ENCODE results near the gene TOMM70. TPM values are rescaled to one million over a fixed set of nuclear protein-coding genes. Genes with fewer than 3 reads are reported as not detected.

Gene TOMM70
- total and polyA plus RNA-seq, 2 of the 13 experiments (the other 11 are each of a cell fraction or from before 2014, with no cell fraction given), result 27.0 to 77.2 TPM

DNA sequence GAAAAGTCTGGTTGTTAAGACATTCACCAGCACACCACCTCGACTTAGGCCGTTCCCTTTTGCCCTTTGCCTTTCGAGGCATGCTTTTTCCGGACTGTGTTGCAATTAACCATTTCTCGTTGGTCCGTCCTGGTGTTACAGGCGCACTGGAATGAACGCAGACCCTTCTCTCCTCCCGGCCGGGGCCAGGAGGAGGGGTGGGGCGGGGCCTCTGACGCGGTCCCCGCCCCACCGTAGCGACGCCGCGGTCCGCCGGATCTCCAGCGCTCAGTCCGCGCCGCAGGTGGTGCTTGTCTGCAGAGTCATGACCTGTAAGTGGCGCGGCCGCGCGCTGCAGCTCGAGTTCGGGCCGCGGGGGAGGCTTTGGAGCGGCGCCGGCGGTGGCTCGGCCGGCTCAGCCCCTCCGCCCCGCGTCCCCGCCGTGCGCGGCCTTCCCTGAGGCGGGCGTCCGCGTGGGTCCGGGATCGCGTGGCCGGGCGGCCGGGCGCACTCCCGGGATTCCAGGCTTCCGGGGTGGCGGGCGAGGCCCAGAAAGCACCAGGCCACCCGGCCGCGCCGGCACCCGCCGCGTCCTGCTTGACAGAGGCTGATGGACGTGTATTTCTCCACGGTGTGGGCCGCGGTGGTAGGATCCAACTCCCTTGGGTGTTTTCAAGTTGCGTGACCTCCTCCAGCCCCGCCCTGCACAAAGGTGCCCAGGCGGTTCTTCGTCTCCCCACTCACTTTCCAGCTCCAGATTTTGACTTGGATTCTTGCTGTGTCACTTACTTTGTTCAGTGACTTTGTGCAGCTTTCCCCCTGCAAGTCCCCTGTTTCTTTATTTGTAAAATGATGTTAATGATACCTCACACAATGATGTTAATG is 66.2 kb downstream of the TOMM70 start, which contains the start of gene NIT2 (continued):
- TF ChIP-seq, protein P1, sequence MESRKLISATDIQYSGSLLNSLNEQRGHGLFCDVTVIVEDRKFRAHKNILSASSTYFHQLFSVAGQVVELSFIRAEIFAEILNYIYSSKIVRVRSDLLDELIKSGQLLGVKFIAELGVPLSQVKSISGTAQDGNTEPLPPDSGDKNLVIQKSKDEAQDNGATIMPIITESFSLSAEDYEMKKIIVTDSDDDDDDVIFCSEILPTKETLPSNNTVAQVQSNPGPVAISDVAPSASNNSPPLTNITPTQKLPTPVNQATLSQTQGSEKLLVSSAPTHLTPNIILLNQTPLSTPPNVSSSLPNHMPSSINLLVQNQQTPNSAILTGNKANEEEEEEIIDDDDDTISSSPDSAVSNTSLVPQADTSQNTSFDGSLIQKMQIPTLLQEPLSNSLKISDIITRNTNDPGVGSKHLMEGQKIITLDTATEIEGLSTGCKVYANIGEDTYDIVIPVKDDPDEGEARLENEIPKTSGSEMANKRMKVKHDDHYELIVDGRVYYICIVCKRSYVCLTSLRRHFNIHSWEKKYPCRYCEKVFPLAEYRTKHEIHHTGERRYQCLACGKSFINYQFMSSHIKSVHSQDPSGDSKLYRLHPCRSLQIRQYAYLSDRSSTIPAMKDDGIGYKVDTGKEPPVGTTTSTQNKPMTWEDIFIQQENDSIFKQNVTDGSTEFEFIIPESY (CRISPR knock-in tag; IDR thresholded peaks at IDR 0.05), result peak; percentile 26; the same call in 1 of the 2 replicates
- no peak for TF ChIP-seq ATF6 (CRISPR knock-in tag; conservative IDR thresholded peaks at IDR 0.05)
- peak; percentile 91; the same call in 1 of the 2 replicates for TF ChIP-seq CBX5 (CRISPR knock-in tag; IDR thresholded peaks at IDR 0.05; ENCODE audit: borderline replicate concordance)
- TF ChIP-seq, protein P2, sequence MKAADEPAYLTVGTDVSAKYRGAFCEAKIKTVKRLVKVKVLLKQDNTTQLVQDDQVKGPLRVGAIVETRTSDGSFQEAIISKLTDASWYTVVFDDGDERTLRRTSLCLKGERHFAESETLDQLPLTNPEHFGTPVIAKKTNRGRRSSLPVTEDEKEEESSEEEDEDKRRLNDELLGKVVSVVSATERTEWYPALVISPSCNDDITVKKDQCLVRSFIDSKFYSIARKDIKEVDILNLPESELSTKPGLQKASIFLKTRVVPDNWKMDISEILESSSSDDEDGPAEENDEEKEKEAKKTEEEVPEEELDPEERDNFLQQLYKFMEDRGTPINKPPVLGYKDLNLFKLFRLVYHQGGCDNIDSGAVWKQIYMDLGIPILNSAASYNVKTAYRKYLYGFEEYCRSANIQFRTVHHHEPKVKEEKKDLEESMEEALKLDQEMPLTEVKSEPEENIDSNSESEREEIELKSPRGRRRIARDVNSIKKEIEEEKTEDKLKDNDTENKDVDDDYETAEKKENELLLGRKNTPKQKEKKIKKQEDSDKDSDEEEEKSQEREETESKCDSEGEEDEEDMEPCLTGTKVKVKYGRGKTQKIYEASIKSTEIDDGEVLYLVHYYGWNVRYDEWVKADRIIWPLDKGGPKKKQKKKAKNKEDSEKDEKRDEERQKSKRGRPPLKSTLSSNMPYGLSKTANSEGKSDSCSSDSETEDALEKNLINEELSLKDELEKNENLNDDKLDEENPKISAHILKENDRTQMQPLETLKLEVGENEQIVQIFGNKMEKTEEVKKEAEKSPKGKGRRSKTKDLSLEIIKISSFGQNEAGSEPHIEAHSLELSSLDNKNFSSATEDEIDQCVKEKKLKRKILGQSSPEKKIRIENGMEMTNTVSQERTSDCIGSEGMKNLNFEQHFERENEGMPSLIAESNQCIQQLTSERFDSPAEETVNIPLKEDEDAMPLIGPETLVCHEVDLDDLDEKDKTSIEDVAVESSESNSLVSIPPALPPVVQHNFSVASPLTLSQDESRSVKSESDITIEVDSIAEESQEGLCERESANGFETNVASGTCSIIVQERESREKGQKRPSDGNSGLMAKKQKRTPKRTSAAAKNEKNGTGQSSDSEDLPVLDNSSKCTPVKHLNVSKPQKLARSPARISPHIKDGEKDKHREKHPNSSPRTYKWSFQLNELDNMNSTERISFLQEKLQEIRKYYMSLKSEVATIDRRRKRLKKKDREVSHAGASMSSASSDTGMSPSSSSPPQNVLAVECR (CRISPR knock-in tag; IDR thresholded peaks at IDR 0.05; ENCODE audit: borderline replicate concordance), result peak; percentile 63; the same call in 1 of the 2 replicates
- TF ChIP-seq FOXM1 (CRISPR knock-in tag; IDR thresholded peaks at IDR 0.05), result no peak
- TF ChIP-seq ZNF780A (CRISPR knock-in tag; IDR thresholded peaks at IDR 0.05), result no peak
- TF ChIP-seq, protein P3, sequence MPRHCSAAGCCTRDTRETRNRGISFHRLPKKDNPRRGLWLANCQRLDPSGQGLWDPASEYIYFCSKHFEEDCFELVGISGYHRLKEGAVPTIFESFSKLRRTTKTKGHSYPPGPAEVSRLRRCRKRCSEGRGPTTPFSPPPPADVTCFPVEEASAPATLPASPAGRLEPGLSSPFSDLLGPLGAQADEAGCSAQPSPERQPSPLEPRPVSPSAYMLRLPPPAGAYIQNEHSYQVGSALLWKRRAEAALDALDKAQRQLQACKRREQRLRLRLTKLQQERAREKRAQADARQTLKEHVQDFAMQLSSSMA (CRISPR knock-in tag; IDR thresholded peaks at IDR 0.05), result no peak
- TF ChIP-seq NR2F6 (IDR thresholded peaks at IDR 0.05), result peak; percentile 42; the same call in 1 of the 2 replicates
- TF ChIP-seq NR2F6 (CRISPR knock-in tag; IDR thresholded peaks at IDR 0.05), result peak; percentile 60; the same call in 1 of the 2 replicates
- peak; percentile 87; the same call in 1 of the 2 replicates for TF ChIP-seq ZNF264 (CRISPR knock-in tag; IDR thresholded peaks at IDR 0.05)
- no peak for TF ChIP-seq AHR (CRISPR knock-in tag; IDR thresholded peaks at IDR 0.05)
- 0 out of 2 replicates have a peak, but pooled peaks have one; percentile 79 for TF ChIP-seq ZNF556 (CRISPR knock-in tag; IDR thresholded peaks at IDR 0.05; ENCODE audit: borderline replicate concordance)
- TF ChIP-seq RARA (CRISPR knock-in tag; IDR thresholded peaks at IDR 0.05), result peak; percentile 52; the same call in 1 of the 2 replicates
- TF ChIP-seq CREB3 (CRISPR knock-in tag; IDR thresholded peaks at IDR 0.05), result 0 out of 2 replicates have a peak, but pooled peaks have one; percentile 63
- TF ChIP-seq, protein P4, sequence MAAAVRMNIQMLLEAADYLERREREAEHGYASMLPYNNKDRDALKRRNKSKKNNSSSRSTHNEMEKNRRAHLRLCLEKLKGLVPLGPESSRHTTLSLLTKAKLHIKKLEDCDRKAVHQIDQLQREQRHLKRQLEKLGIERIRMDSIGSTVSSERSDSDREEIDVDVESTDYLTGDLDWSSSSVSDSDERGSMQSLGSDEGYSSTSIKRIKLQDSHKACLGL (CRISPR knock-in tag; IDR thresholded peaks at IDR 0.05), result no peak
- 0 out of 2 replicates have a peak, but pooled peaks have one; percentile 39 for TF ChIP-seq CHD2 (IDR thresholded peaks at IDR 0.05; ENCODE audit: low read depth, low read length)
- peak; percentile 75 for TF ChIP-seq KDM2A (CRISPR knock-in tag; IDR thresholded peaks at IDR 0.05; ENCODE audit: borderline replicate concordance, low read depth)
- TF ChIP-seq HNRNPLL (IDR thresholded peaks at IDR 0.05; ENCODE audit: low read depth, low read length, poor library complexity, severe bottlenecking), result peak; percentile 82
